A673 (cell line): Measurements from ENCODE around the gene CELF1.

Experiments used
- CTCF ChIP-seq: fragments of 300-800, 200-600 bp; sonication (generic); conservative IDR thresholded peaks from 2 replicates; pipeline ENCODE4 v1.5.1; 2017; ENCODE audit warnings: low read depth, mild to moderate bottlenecking, antibody characterized with exemption, low read length, moderate library complexity, mixed read lengths
- EZH2 ChIP-seq: fragments of 200-600 bp; sonication (generic); IDR thresholded peaks from 2 replicates; pipeline ENCODE4 v1.6.1; 2017; ENCODE audit warnings: borderline replicate concordance, low read depth, mild to moderate bottlenecking, mixed read lengths, antibody characterized with exemption, low read length; ENCODE audit not compliant: poor library complexity, severe bottlenecking

- TF ChIP-seq CTCF (no peak), EZH2 (no peak)
Observed at GRCh38 chr11:47495011-47495855, 57.7 kb downstream of the CELF1 start.
